Stimulated activated CD8-positive, alpha-beta memory T cell treated with anti-CD3 and anti-CD28 coated beads, Interleukin-7, amount 100 ng/mL, for 48 hours (primary cell): ENCODE measurements around the gene PLEKHM2.
"Not testable (repeated sequence)": the region's sequence is repeated elsewhere in the genome, so short reads cannot be mapped to it uniquely, and the experiment has no call there.

Source experiments
- DNase-seq, 2 donors: peaks; one replicate each; pipeline ENCODE4 v3.0.0-alpha.2; 2020; ENCODE audit warnings: low read depth in 1 of 2; ENCODE audit errors: extremely low read depth in 1 of 2

PLEKHM2 gene, protein sequence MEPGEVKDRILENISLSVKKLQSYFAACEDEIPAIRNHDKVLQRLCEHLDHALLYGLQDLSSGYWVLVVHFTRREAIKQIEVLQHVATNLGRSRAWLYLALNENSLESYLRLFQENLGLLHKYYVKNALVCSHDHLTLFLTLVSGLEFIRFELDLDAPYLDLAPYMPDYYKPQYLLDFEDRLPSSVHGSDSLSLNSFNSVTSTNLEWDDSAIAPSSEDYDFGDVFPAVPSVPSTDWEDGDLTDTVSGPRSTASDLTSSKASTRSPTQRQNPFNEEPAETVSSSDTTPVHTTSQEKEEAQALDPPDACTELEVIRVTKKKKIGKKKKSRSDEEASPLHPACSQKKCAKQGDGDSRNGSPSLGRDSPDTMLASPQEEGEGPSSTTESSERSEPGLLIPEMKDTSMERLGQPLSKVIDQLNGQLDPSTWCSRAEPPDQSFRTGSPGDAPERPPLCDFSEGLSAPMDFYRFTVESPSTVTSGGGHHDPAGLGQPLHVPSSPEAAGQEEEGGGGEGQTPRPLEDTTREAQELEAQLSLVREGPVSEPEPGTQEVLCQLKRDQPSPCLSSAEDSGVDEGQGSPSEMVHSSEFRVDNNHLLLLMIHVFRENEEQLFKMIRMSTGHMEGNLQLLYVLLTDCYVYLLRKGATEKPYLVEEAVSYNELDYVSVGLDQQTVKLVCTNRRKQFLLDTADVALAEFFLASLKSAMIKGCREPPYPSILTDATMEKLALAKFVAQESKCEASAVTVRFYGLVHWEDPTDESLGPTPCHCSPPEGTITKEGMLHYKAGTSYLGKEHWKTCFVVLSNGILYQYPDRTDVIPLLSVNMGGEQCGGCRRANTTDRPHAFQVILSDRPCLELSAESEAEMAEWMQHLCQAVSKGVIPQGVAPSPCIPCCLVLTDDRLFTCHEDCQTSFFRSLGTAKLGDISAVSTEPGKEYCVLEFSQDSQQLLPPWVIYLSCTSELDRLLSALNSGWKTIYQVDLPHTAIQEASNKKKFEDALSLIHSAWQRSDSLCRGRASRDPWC

DNA sequence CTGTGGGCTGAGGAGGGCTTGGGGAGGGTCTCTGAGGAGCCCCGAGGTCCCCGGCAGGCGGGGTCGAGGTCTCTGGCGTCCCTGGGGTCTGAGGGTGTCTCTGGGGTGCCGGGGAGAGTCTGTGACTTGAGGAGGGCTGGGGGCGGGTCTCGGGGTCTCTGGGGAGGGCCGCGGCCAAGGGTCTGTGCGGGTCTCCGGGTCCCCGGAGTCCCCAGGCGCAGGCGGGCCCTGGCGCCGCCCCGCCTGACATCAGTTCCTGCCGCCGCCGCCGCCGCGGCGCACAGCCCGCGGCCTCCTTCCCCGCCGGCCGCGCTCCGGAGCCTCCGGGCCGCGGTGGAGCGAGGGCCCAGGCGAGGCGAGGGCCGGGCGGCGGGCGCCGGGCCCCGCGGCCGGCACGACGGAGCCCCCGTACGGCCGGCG lies at the start of gene PLEKHM2:
Gene PLEKHM2 (plus strand): TSS at position 279 of the 420 bp plus-strand sequence. CDS start 239 bp downstream, outside the sequence.
- peak in 1 of 2 donors; percentile 17 for DNase-seq

DNA sequence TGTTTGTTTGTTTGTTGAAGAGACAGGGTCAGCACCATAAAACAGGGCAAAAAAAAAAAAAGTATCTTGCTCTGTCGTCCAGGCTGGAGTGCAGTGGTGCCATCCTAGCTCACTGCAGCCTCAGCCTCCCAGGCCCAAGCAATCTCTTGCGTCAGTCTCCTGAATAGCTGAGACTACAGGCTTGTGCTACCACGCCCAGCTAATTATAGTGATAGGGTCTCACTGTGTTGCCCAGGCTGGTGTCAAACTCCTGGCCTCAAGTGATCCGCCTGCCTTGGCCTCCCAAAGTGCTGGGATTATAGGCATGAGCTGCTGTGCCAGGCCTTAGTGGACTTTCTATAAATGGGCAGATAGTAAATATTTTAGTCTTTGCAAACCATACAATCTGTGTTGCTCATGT lies 47.7 kb upstream of the PLEKHM2 start:
- DNase-seq: no peak

DNA sequence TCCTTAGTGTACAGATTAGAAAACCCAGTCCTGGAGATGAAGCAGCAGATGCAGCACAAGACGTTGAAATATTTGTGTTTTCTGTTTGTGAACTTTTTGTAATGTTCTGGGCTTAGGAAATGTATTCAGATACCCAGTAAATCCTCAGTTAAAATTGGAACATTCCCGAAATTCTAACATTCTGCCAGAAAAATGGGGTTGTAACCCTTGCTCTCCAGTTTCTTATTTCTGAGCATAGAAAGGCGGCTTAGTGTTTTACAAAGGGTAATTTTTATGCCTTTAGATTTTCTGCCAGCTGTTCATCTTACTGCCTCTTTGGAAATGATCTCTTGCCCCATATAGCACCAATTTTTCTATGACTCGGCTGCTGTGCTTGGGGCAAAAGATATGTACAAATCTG lies 46.3 kb upstream of the PLEKHM2 start:
- DNase-seq: no peak

DNA sequence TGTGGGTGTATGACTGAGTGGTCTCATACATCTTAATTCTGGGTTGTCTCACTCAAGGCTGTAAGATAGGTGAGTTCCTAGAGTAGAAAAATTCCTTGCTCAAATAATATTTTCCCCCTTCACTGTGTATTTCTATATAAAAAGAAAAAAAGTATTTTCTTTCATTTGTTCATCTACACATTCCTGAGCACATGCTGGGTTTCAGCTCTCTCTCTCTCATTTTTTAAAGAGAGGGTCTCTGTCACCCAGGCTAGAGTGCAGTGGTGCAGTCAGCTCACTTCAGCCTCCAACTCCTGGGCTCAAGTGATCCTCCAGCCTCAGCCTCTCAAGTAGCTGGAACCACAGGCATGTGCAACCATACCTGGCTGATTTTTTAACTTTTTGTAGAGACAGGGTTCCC lies 44.9 kb upstream of the PLEKHM2 start:
- no peak for DNase-seq

DNA sequence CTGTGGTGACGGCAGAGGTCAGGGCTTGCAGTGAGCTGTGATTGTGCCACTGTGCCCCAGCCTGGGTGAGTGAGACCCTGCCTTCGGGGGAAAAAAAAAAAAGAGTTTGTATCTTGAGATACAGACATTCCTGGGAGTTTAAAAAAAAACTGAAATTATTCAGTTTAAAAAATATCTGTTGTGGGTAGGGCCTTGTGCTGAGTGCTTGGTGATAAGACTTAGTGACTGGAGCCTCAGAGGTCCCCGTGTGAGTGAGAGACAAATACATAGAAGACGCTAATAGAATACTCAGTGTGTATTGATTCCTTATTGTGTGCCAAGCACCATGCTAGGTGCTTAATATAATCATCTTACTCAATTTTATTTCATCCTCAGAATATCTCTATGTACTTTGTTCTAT lies 44.2 kb upstream of the PLEKHM2 start:
- DNase-seq: no peak

DNA sequence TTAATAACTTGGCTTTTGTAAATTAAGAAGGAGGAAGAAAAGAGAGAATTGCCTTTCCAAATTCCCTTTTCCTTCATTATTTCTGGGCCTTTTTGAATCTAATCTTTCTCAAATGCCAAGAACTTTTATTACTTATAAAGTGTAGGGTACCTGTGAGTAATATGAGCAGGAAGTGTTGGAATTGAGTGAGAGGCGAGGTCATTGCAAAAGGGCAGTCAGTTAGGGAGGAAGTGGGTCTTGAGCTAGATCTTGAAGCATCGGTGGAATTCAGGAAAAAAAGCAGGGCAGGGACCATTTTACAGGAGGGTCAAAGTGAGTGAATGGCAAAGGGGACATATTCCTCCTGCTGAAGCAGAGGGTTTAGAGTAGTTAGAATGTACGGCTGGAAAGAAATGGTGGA lies 43.5 kb upstream of the PLEKHM2 start:
- no peak for DNase-seq

DNA sequence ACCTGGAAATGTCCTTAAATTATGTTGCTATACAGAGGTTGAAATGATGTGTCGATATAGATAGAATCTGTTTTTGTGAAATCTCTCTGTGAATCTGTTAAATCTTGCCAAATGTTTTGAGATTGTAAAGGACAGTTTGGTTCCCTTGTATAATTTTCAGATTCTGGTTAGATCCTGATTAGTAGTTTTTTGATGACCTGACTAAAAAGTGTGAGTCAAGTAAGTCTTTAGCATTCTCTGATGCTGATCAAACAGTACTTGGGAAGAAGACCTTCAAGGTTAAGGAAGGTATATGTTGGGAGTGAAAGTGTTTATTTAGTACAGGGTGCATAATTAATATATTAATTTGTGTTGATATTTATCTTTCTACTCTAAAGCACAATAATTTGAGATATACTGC lies 34.2 kb upstream of the PLEKHM2 start:
- DNase-seq: no peak

DNA sequence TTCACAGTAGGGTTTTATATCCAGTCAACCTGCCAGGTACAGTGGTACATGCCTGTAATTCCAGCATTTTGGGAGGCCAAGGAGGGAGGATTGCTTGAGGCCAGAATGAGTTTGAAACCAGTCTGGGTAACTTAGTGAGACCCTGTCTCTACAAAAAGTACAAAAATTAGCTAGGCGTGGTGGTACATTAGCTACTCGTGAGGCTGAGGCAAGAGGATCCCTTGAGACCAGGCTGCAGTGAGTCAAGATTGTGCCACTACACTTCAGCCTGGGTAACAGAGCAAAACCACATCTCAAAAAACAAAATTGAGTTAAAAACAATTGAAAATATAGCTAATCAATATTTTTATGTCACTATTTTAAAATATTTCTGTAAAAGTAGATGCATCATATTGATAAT lies 33.7 kb upstream of the PLEKHM2 start:
- no peak for DNase-seq

DNA sequence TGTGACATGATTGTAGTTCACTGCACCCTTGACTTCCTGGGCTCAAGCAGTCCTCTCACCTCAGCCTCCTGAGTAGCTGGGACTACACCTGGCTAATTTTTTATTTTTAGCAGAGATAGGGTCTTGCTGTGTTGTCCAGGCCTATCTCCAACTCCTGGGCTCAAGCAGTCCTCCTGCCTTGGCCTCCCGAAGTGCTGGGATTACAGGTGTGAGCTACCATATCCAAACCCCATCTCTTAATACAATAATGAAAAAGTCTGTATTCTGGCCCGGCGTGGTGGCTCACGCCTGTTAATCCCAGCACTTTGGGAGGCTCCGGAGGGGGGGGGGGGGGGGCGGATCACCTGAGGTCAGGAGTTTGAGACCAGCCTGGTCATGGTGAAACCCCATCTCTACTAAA lies 32.0 kb upstream of the PLEKHM2 start:
- not testable (repeated sequence) for DNase-seq

DNA sequence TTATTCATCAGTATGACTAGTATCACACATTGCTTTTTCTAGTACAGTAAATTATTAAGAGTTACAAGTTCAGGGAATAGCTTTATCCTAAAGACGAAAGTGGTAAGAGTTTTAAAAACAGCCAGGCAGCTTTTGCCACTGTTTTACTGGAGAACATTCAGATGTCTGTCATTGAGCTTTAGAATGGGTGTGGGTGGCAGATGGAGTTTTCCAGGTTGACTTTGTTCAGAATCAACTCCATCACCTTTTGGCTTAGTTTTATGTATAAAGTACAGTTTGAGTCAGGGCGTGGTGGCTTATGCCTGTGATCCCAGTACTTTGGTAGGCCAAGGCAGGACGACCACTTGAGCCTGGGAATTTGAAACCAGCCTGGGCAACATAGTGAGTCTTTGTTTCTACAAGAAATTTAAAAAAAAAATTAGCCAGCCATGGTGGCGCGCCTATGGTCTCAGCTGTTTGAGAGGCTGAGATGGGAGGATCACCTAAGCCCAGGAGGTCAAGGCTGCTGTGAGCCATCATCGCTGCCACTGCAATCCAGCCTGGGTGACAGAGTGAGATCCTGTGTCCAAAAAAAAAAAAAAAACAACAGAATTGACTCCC lies 29.9 kb upstream of the PLEKHM2 start:
- no peak for DNase-seq

DNA sequence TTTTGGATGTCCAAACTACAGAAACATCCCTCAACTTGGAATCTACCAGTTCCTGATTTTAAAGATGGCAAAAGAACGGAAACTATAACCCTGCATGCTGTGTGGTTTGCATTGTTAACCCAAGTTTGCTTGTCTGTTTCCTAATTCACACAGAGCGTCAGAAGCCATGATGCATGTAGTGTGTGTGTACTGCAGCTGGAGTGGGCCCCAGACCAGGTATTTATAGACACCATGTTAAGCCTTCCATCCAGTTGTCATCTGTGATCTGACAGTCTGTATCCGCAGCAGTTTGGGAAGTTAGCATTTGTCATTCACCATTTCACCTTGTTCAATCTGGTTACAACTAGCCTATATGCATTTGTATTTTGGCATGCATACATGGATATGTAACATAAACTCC lies 27.7 kb upstream of the PLEKHM2 start:
- DNase-seq: no peak

DNA sequence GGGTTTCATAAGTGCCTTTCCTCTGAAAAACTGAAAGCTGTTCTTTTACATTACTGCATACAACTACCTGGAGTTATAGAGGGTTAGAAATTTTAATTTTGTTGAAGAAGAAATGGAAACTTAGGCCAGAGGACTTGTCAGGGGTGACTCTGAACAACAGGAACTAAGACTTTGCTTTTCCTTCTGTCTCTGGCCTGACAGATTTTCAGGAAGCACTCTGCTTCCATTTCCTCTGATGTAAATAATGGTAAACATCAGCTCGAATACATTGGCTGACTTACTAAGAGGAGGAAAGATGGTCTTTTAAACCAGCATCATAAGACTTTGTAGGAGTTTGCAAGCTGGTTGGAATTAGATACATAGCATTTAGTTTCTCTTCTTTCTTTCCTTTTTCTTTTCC lies 27.1 kb upstream of the PLEKHM2 start:
- DNase-seq: no peak

DNA sequence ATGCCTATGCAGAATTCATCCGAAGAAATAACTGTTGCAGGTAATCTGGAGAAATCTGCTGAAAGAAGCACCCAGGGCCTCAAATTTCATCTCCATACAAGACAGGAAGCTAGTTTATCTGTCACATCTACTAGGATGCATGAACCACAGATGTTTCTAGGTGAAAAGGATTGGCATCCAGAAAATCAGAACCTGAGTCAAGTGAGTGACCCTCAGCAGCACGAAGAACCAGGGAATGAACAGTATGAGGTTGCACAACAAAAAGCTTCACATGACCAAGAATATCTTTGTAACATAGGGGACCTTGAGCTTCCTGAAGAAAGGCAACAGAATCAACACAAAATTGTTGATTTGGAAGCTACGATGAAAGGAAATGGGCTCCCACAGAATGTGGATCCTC lies 24.0 kb upstream of the PLEKHM2 start:
- DNase-seq: no peak

DNA sequence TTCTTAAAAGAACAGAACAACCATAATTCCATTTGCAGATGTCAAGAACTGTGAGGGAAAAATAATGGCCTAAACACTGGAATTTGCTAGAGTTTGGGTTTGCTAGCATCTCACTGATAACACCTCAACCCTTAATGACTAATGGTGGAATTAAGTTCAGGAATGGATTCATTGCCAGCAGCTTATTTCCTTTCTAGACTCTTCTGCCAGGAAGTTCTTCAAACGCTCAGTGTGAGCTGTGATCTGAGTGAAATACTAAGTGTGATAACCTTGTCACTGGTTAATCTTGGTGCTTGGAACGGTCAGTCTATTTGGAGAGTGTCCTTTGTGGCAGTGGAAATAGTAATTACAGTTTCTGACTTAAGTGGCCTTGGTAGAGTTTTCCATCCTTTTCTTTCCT lies 21.6 kb upstream of the PLEKHM2 start:
- no peak for DNase-seq

DNA sequence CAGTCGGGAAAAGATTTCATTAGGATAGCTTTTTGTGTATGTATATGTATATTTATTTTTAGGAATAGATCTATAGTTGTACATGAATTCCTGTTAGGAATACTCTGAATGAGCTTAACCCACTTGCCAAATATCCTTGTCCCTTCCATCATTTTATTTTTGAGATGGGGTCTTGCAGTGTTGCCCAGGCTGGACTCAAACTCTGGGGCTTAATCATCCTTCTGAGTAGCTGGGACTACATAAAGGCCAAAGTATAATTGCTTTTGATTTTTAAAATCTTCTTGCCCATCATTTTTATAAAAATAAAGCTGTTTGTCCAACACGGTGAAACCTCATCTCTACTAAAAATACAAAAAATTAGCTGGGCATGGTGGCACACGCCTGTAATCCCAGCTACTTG lies 20.2 kb upstream of the PLEKHM2 start:
- no peak for DNase-seq

DNA sequence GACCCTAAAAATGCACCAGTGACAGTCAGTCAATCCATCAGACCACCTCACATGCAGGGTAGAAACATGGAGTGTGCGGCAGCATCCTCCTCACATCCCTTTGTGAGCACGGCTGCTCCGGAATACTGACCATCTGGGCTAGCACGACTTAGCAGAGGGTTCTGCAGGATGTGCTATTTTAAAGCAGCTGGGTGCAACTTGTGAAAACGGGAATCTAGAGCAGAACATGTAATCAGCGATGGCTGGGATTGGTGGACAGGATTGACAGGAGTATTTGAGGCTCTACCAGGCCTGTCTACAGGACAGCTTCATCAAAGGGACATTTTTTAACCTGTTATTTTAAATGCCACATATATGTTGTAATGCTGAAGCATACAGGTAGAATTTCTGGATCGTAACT lies 16.8 kb upstream of the PLEKHM2 start:
- DNase-seq: no peak

DNA sequence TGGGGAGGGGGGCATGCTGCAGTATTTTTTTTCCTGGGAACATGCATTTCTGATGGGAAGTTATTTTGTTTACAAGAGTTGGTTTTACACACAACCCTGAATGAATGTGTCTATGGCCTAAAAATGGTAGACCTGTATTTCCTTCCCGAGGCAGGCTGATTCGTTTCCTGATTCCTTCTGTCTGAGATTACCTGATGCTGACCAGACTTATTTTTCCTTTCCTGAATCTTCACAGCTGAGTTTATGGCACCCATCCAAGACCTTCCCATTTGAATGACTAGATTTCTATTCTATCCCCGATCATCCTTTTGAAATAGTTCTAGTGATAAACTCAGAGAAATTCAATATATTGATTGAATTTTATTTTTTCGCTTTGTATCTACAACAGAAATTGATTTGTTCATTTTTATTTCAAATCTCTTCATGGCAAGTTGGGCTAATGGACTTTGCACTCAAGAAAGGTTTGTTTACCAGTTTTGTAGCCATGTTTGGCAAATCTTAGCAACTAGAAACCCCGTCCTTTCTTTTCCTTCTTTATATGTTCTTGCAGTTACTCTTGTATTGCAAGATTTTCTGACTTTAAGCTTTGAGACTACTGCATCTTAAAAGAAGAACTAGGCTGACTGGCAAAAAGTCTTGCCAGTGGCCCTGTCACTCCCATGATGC lies 15.9 kb upstream of the PLEKHM2 start:
- DNase-seq: no peak

DNA sequence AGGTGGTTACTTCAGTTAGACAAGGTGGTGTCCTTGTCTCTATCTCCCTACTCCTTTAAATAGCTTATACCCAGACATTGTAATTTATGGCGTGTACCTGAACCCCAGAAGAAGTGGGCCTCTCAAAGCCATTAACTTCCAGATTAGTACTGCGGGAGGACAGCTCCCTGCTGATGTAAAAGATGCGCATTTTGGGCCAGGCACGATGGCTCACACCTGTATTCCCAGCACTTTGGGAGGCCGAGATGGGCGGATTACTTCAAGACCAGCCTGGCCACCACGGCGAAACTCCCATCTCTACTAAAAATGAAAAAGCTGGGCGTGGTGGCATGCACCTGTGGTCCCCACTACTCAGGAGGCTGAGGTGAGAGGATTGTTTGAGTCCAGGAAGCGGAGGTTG lies 15.0 kb upstream of the PLEKHM2 start:
- no peak for DNase-seq

DNA sequence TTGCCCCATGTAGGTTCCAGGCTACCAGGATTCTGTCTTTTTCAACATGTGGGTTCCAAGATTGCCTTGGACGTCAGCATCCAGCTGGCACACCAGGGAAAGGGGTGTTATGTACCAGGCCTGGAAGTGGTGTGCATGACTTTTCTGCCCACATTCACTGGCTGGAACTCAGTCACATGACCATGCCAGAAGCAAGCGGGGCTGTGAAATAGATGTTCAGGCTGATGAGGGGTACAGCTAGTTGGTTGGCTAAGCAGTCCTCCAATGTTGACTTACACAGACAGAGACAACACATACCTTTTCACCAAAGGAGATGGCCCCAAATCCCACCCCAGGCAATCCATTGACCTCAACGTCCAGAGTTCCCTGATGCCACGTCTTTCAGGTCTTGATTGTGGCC lies 14.3 kb upstream of the PLEKHM2 start:
- DNase-seq: no peak

DNA sequence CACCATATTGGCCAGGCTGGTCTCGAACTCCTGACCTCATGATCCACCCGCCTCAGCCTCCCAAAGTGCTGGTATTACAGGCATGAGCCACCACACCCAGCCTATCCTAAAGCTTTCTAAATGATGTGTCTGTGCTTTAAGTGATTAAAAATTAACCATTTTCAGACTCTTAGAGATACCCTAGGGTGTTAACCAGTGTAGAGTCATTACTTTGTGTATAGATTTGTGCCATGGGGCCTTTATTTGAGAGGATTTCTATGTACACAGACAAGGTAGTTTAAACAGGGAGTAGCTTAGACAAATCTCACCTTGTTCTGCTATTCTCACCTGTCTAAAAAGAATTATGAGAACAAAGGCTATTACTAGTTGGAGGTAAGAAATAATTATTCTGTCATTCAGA lies 12.7 kb upstream of the PLEKHM2 start:
- DNase-seq: no peak
